Measurements from ENCODE around the gene MAML1. TPM values are rescaled to one million over a fixed set of nuclear protein-coding genes. Genes with fewer than 3 reads are reported as not detected.

MAML1 gene
- total RNA-seq, 4 donors from 2014 or later = 31.8 to 51.3 (median 36.8) TPM

- ATAC-seq = no peak
- peaks cover 0 to 50% of the 10 kb centered on the region in 2 donors for H3K36me3 ChIP-seq
- no peak overlapping the region for H3K4me3 ChIP-seq
- 95% methylated on average over 16 of the region's 36 CpGs; no CpG with 5 or more reads in 1 of the 2 donors for WGBS, 2 donors (ENCODE audit: low coverage in 1 of 2)
- TF ChIP-seq POLR2AphosphoS5 (IDR thresholded peaks at IDR 0.05) (no peak), EP300 (IDR thresholded peaks at IDR 0.05) (no peak), CTCF (IDR thresholded peaks at IDR 0.05) (no peak), POLR2A (IDR thresholded peaks at IDR 0.05) (no peak)
- no peaks in the 10 kb centered on the region for H3K27me3 ChIP-seq
- H3K27ac ChIP-seq = no peak overlapping the region
- H3K4me1 ChIP-seq = peaks cover 0 to 70% (median 34%) of the 10 kb centered on the region in 3 donors
- H3K9me3 ChIP-seq = no peaks in the 10 kb centered on the region
Measured at GRCh38 chr5:179798771-179799643, 66.4 kb downstream of the MAML1 start.

- TF ChIP-seq CTCF (IDR thresholded peaks at IDR 0.05) (no peak), EP300 (IDR thresholded peaks at IDR 0.05) (no peak), POLR2A (IDR thresholded peaks at IDR 0.05) (no peak), POLR2AphosphoS5 (IDR thresholded peaks at IDR 0.05) (no peak)
- ATAC-seq = no peak
- Histone ChIP-seq H3K36me3 (peaks cover 0 to 50% of the 10 kb centered on the region in 2 donors), H3K27me3 (no peaks in the 10 kb centered on the region), H3K4me3 (no peak overlapping the region), H3K9me3 (no peaks in the 10 kb centered on the region), H3K4me1 (peaks cover 0 to 70% (median 36%) of the 10 kb centered on the region in 3 donors), H3K27ac (no peak overlapping the region)
- 33% methylated on average over 1 of the region's 5 CpGs; no CpG with 5 or more reads in 1 of the 2 donors for WGBS, 2 donors (ENCODE audit: low coverage in 1 of 2)
Measured at GRCh38 chr5:179799644-179799973, 67.0 kb downstream of the MAML1 start.

- TF ChIP-seq CTCF (IDR thresholded peaks at IDR 0.05) (no peak), POLR2A (IDR thresholded peaks at IDR 0.05) (no peak), POLR2AphosphoS5 (IDR thresholded peaks at IDR 0.05) (no peak), EP300 (IDR thresholded peaks at IDR 0.05) (no peak)
- Histone ChIP-seq H3K27me3 (no peaks in the 10 kb centered on the region), H3K9me3 (no peaks in the 10 kb centered on the region), H3K36me3 (peaks cover 0 to 50% of the 10 kb centered on the region in 2 donors), H3K4me1 (peaks cover 0 to 70% (median 36%) of the 10 kb centered on the region in 3 donors), H3K27ac (no peak overlapping the region), H3K4me3 (no peak overlapping the region)
- WGBS, 2 donors (ENCODE audit: low coverage in 1 of 2) = 95% methylated on average over 7 of the region's 21 CpGs; no CpG with 5 or more reads in 1 of the 2 donors
- no peak for ATAC-seq
Measured at GRCh38 chr5:179800071-179800695, 67.6 kb downstream of the MAML1 start.

GRCh38 chr5:179800696-179801201 lies 68.1 kb downstream of the MAML1 start:
- WGBS, 2 donors (ENCODE audit: low coverage in 1 of 2) = 100% methylated on average over 2 of the region's 12 CpGs; no CpG with 5 or more reads in 1 of the 2 donors
- Histone ChIP-seq H3K9me3 (no peaks in the 10 kb centered on the region), H3K27ac (no peak overlapping the region), H3K27me3 (no peaks in the 10 kb centered on the region), H3K36me3 (peaks cover 0 to 50% of the 10 kb centered on the region in 2 donors), H3K4me1 (peaks cover 0 to 70% (median 37%) of the 10 kb centered on the region in 3 donors), H3K4me3 (no peak overlapping the region)
- no peak for ATAC-seq
- no peak for TF ChIP-seq POLR2AphosphoS5 (IDR thresholded peaks at IDR 0.05)
- no peak for TF ChIP-seq CTCF (IDR thresholded peaks at IDR 0.05)
- no peak for TF ChIP-seq EP300 (IDR thresholded peaks at IDR 0.05)
- no peak for TF ChIP-seq POLR2A (IDR thresholded peaks at IDR 0.05)

Data from gastroesophageal sphincter (tissue), 4 donors.